LNCaP clone FGC (cell line): ENCODE results near the gene PPP2R3A.

ENCODE experiments used
- DNase-seq: peaks from one replicate; pipeline ENCODE4 v3.0.0-alpha.2; 2011; ENCODE audit warnings: low read depth
- H3K4me3 ChIP-seq: 2 replicates; pipeline ENCODE4 v1.5.1; 2011; ENCODE audit warnings: mild to moderate bottlenecking, low read depth, low read length, control low read depth
- CTCF ChIP-seq: IDR thresholded peaks from 2 replicates; pipeline ENCODE4 v1.5.1; 2012; ENCODE audit warnings: mild to moderate bottlenecking; ENCODE audit not compliant: control insufficient read depth, insufficient read depth; ENCODE audit errors: extremely low read depth

The PPP2R3A gene

GRCh38 chr3:136022529-136023263 lies 57.2 kb downstream of the PPP2R3A start:
- no peak for TF ChIP-seq CTCF
- DNase-seq = peak; percentile 45
- peak overlapping the region; percentile 24 for H3K4me3 ChIP-seq

GRCh38 chr3:136023264-136023978 lies 57.9 kb downstream of the PPP2R3A start:
- peak; percentile 40 for DNase-seq
- no peak for TF ChIP-seq CTCF
- H3K4me3 ChIP-seq = peak overlapping the region; percentile 24; the same call in 1 of the 2 replicates

GRCh38 chr3:136036306-136036705 lies 70.8 kb downstream of the PPP2R3A start:
- DNase-seq = no peak
- no peak overlapping the region for H3K4me3 ChIP-seq
- TF ChIP-seq CTCF = no peak

GRCh38 chr3:136038668-136039067 lies 73.1 kb downstream of the PPP2R3A start:
- no peak for DNase-seq
- no peak overlapping the region for H3K4me3 ChIP-seq
- TF ChIP-seq CTCF = no peak

- peak; percentile 52 for TF ChIP-seq CTCF
- no peak overlapping the region for H3K4me3 ChIP-seq
- no peak for DNase-seq
Measured at GRCh38 chr3:136042608-136043221, 77.2 kb downstream of the PPP2R3A start.

GRCh38 chr3:136044980-136045745 lies 79.6 kb downstream of the PPP2R3A start:
- TF ChIP-seq CTCF = no peak
- no peak overlapping the region for H3K4me3 ChIP-seq
- DNase-seq = no peak
